ENCODE results near the gene HSBP1L1.

Gene HSBP1L1

DNA sequence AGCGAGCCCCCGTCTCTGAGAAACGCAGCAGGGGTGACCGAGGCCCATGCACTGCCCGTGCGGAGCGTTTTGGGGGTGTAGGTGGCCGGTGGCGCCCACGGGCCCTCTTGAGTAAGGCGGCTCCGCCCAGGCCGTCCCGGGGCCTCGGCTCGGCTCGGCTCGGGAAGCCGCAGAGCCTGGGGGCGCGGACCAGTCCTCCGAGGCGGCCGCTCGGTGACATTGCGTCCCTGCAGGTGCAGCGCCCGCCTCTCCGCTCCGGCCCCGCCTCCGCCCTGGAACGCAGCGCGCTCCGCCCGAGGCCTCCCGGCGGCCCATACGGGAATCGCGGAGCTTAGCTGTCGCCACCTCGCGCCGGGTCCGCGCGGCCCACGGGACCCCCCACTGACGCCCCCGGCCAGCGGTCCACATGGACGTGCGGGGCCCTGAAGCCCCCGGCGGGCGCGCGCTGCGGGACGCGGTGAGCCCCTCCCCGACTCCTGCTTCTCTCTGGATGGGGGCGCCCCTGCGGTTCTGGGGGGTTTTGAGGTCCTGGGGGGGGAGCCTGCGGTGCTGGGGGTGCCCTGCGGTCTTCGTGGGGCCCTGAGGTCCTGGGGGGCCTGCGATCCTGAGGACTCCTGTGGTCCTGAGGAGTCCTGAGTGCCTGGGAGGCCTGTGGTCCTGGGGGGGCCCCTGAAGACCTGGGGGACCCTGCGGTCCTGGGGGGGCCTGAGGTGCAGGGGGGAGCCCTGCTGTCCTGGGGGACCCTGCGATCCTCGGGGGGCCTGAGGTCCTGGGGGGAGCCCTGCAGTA is at the start of gene HSBP1L1:
TSS of gene HSBP1L1 (plus strand) at position 314 of the 789 bp plus-strand sequence. CDS start at position 407, 93 bp downstream.
- DNase-seq: no peak

DNA sequence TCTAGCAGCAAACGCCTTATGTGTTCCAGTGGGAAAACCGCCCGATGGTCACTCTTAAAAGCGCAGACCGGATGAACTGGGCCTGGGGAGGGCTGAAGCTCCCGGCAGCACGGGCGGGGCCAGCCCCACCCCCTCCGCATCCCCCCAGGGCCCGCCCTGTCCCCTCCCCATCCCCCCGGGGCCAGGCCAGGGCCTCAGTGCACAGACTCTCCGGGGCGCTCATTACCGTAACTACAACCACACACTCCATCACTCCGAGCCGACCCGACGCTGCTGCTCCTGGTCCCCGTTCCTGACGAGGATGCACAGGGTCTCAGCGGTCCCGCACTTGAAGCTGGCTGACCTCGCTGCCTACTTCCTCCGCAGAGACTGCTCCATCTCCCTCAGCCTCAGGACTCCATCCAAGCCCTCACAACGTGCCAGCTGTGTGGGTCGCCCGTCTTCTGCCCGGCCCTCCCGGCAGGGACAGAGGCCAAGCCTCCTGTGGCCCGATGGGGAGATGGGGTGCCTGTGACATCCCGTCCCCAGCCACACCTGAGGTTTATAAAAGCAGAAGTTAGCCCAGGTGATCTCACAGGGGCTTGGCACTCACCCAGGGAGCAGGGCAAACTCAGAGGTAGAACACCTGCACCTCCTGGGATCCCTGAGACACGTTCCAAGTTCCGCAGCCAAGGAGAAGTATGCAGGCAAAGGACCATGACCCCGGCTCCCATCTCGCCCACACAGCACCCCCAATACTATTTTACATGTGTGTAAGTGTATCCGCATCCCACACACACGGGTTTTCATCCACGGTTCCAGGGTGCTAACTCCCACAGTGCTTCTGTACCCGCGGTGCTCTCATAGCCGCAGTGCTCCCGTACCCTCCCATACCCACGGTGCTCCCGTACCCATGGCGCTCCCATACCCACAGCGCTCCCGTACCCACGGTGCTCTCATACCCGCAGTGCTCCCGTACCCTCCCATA is 49.0 kb upstream of the HSBP1L1 start:
- DNase-seq: no peak

- DNase-seq: no peak
Measured at GRCh38 chr18:79916128-79916494, 48.3 kb upstream of the HSBP1L1 start.

- DNase-seq: no peak
Measured at GRCh38 chr18:79916546-79917168, 47.8 kb upstream of the HSBP1L1 start.

- DNase-seq: no peak
Measured at GRCh38 chr18:79917169-79917852, 47.1 kb upstream of the HSBP1L1 start.

- no peak for DNase-seq
Measured at GRCh38 chr18:79917853-79918614, 46.4 kb upstream of the HSBP1L1 start.

DNA sequence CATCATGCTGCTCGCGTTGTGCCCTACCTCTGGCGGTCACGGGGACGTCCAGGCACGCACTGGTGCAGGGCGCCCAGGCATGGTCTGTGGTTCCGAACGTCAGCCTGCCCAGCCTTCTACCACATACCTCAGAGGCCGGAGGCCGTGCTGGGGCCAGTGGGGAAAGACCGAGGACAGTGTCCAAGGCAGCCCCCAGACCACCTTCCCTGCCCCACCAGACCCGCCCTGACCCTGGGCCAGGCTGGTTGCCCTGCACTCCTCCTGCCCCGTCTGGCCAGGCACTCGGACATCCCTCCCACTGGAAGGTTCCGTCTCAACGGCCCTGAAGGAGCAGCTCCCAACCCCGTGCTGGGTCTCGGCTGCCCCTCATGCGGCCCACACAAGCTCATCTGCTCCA is 45.8 kb upstream of the HSBP1L1 start:
- DNase-seq: no peak

DNA sequence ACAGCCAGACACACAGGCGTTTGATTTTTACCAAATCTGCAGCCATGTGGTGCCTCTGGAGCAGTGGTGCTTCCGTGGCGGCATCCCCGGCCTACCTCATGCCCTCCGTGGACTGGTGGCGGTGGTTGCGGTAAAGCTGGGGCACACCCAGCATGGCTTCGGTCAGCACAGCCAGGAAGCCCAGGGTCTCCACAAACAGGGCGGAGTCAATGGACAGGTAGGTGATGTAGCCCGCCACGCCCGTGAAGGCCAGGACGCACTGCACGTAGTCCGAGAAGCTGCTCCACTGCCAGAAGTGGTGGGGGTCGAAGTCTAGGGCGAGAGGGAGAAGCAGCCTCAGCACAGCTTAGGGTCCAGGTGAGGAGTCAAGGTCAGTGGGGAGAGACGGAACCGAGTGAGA is 45.4 kb upstream of the HSBP1L1 start:
- no peak for DNase-seq

DNA sequence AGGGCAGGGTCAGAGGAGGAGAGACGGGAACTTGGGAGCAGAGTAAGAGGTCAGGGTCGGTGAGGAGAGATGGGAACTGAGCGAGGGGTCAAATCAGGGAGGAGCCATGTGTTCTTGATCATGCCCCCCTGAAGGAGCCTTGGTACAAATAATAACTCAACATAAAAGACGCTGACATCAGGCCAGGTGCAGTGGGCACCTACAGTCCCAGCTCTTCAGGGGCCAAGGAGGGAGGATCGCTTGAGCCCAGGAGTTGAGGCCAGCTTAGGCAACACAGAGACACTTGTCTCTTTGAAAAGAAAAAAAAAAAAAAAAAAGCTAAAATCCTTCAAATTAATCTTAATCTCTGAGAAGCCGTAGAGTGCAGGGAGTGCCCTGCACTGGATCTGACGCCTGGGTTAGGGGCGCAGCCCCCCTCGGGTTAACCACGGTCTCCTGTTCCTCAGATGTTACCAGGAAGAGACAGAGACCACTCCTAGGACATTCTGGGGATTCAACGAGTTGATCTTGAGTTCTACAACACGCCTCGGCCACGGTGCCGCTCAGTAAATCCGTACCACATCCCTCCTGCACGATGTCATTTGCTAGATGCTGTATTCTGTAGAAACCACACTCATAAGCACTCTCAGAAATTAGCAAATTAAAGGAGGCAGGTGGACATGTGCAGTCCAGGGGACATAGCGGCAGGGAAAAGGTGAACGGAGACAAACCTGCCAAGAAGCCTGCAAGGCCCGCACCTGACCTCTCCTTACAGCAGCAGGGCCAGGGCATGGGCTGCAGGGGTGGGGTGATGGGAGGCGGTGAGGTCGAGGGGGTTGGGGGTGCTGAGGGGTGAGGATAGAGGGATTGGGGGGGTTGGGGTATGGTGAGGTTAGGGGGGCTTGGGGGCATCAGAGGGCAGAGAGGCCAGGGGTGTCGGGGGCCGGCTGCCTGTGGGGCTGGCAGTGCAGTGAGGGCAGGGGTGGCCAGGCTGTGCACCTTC is 42.2 kb upstream of the HSBP1L1 start:
- no peak for DNase-seq

DNA sequence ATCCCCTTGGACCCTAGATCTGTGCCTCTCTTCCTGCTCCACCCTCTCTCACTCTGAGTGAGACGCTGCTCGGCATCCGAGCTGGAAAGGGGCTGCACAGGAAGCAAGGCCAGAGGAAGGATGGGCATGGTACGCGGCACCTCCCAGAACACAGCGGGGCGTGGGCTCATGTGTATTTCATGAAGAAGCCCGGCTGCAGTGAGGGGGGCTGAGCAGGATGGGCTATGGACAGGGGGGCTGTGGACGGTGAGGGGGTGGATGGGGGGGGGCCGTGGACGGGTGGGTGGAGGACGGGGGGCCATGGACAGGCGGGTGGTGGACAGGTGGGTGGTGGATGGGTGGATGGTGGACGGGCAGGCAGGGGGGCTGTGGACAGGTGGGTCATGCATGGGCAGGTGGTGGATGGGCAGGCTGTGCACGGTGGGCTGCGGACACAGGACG is 41.5 kb upstream of the HSBP1L1 start:
- DNase-seq: no peak

GRCh38 chr18:79923896-79924585 is 40.4 kb upstream of the HSBP1L1 start:
- DNase-seq: no peak

DNA sequence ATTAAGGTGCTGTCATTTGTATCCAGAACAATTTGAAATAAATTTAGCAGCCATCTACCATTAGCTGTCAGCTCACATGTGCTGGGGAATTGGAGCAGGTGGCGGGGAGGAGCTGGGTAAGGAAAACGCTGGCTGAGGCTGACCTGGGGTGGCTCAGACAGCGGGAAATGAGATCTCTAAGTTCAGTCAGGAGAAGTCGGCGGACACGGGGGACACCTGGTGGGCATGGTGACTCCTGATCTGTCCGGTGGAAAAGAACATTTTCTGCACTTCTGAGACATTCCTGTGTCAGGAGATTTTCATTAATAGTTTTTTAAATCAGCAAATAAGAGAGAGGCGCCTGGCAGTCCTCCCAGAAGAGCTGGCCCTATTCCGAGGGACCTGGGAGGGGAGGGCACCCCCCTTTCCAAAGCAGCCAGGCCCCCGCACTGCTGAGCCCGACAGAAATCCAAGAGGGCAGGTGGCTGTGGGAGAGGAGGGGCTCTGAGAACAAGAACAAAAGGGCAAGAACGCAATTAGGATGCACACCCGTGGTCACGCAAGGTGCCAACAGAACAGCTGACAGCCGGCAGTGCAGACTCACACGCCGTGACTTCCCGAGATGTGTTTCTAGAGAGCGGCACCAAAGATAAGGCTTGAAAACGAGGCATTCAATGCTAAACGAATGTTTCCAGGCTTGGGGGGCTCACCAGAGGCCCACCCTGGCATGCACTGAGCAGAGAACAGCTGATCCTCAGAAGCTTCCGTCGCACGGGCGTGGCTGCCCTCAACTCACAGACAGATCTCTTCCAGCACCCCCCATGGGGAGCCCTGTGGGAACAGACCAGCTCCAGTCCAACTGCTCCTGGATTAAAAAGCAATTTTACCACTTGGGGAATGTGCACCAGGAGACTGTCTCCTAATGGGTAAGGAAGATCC is 39.4 kb upstream of the HSBP1L1 start:
- DNase-seq: no peak

- DNase-seq: no peak
Measured at GRCh38 chr18:79926306-79926705, 38.1 kb upstream of the HSBP1L1 start.

GRCh38 chr18:79926715-79927606 is 37.5 kb upstream of the HSBP1L1 start:
- no peak for DNase-seq

- DNase-seq: no peak
Measured at GRCh38 chr18:79927607-79928562, 36.6 kb upstream of the HSBP1L1 start.

GRCh38 chr18:79928563-79928960 is 35.9 kb upstream of the HSBP1L1 start:
- no peak for DNase-seq

Data from OCI-M1 (cell line).